Gastrocnemius medialis (tissue), 4 donors: ENCODE results near the gene DLX4. TPM values are rescaled to one million over a fixed set of nuclear protein-coding genes. Genes with fewer than 3 reads are reported as not detected.
A peak's percentile ranks its signal among the peaks of the same experiment; 100 is the strongest.

Source experiments
- ATAC-seq, 2 donors: fragments of 150-250 bp; one replicate each; pipeline ENCODE4 v1.9.1; 2016
- DNase-seq, 2 donors: peaks; one replicate each; pipeline ENCODE4 v3.0.0-alpha.2; 2019
- H3K27ac ChIP-seq, 4 donors: fragments of 200-600 bp; sonication (generic); 1 replicate in 1 of 4; 2 replicates in 3 of 4; pipeline ENCODE4 v1.5.1; 2016 to 2018; ENCODE audit warnings: mild to moderate bottlenecking in 2 of 4, moderate library complexity in 1 of 4
- H3K27me3 ChIP-seq, 3 donors: fragments of 200-600 bp; sonication (generic) in 2 of 3; 1 replicate in 1 of 3; 2 replicates in 2 of 3; pipeline versions ENCODE4 v1.5.1 to v1.6.0; 2016 to 2019; ENCODE audit warnings: mild to moderate bottlenecking in 1 of 3, moderate library complexity in 1 of 3
- H3K36me3 ChIP-seq, 2 donors: fragments of 200-600 bp; sonication (generic) in 1 of 2; one replicate each; pipeline ENCODE4 v1.5.1; 2017 to 2018
- H3K4me1 ChIP-seq, 2 donors: fragments of 200-600 bp; sonication (generic) in 1 of 2; one replicate each; pipeline ENCODE4 v1.5.1; 2016 to 2017; ENCODE audit warnings: mild to moderate bottlenecking in 2 of 2
- H3K4me3 ChIP-seq, 4 donors: fragments of 200-600 bp; sonication (generic) in 3 of 4; 1 replicate in 1 of 4; 2 replicates in 3 of 4; pipeline ENCODE4 v1.5.1; 2016 to 2019; ENCODE audit warnings: mild to moderate bottlenecking in 2 of 4
- H3K9me3 ChIP-seq, 3 donors: fragments of 200-600 bp; sonication (generic) in 2 of 3; 1 replicate in 1 of 3; 2 replicates in 2 of 3; pipeline ENCODE4 v1.5.1; 2016 to 2019
- POLR2A ChIP-seq, 2 donors: fragments of 450-650 bp; IDR thresholded peaks; one replicate each; pipeline ENCODE4 v1.6.1; 2017; ENCODE audit warnings: antibody characterized with exemption in 2 of 2, mild to moderate bottlenecking in 2 of 2, moderate library complexity in 2 of 2
- in situ Hi-C, 4 donors: fragments of 200-750 bp; cut with MboI; loops; one replicate each; pipeline versions ENCODE4 v1.15.0 to v1.8.0; 2017; ENCODE audit warnings: low sequenced_read_pairs in 4 of 4
- intact Hi-C: fragments of 100-400 bp; cut with DNase I; formaldehyde crosslinking; loops from one replicate; pipeline ENCODE4 v1.15.1; 2023; ENCODE audit warnings: low total_unique reads
- total RNA-seq, 4 donors: library from RNA; depleted of rRNA; stranded (reverse); fragments of >200 nt; gene quantifications; one replicate each; pipeline versions ENCODE4 v1.1.0 to v1.2.3, GENCODE V29; 2016
- TF ChIP-seq, protein P1 (sequence below), 5 experiments: fragments of 450-650 bp in 3 of 5; fragments of 200-600 bp in 2 of 5; sonication (generic) in 2 of 5; IDR thresholded peaks in 4 of 5; conservative IDR thresholded peaks in 1 of 5; 1 replicate in 4 of 5; 2 replicates in 1 of 5; pipeline ENCODE4 v1.5.1; 2016 to 2019; ENCODE audit warnings: antibody characterized with exemption in 5 of 5, mild to moderate bottlenecking in 3 of 5, moderate library complexity in 3 of 5

DLX4 gene
- total RNA-seq, 4 donors from 2014 or later: not detected

- DNase-seq (no peak), ATAC-seq (no peak)
- in situ Hi-C loops: no loop called here
- intact Hi-C loops: no loop called here
- Histone ChIP-seq H3K27ac (no peak overlapping the region), H3K4me1 (peaks cover 0 to 22% of the 10 kb centered on the region in 2 donors), H3K4me3 (no peak overlapping the region), H3K36me3 (no peaks in the 10 kb centered on the region), H3K27me3 (peaks cover 79 to 89% (median 89%) of the 10 kb centered on the region in 3 donors), H3K9me3 (no peaks in the 10 kb centered on the region)
- TF ChIP-seq, protein P1, sequence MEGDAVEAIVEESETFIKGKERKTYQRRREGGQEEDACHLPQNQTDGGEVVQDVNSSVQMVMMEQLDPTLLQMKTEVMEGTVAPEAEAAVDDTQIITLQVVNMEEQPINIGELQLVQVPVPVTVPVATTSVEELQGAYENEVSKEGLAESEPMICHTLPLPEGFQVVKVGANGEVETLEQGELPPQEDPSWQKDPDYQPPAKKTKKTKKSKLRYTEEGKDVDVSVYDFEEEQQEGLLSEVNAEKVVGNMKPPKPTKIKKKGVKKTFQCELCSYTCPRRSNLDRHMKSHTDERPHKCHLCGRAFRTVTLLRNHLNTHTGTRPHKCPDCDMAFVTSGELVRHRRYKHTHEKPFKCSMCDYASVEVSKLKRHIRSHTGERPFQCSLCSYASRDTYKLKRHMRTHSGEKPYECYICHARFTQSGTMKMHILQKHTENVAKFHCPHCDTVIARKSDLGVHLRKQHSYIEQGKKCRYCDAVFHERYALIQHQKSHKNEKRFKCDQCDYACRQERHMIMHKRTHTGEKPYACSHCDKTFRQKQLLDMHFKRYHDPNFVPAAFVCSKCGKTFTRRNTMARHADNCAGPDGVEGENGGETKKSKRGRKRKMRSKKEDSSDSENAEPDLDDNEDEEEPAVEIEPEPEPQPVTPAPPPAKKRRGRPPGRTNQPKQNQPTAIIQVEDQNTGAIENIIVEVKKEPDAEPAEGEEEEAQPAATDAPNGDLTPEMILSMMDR (IDR thresholded peaks at IDR 0.05 in 4 of 5, conservative IDR thresholded peaks at IDR 0.05 in 1 of 5): no peak
- no peak for TF ChIP-seq POLR2A (IDR thresholded peaks at IDR 0.05)
Measured at GRCh38 chr17:49971199-49971847, 2.3 kb downstream of the DLX4 start.

GRCh38 chr17:49971848-49972485, 3.0 kb downstream of the DLX4 start:
- in situ Hi-C loops (no loop called here), intact Hi-C loops (no loop called here)
- ATAC-seq (no peak), DNase-seq (no peak)
- Histone ChIP-seq H3K4me3 (peak overlapping the region in 2 of 4 donors; percentile 11 to 13), H3K9me3 (no peaks in the 10 kb centered on the region), H3K4me1 (peaks cover 0 to 22% of the 10 kb centered on the region in 2 donors), H3K27me3 (peaks cover 72 to 82% (median 82%) of the 10 kb centered on the region in 3 donors), H3K36me3 (no peaks in the 10 kb centered on the region), H3K27ac (no peak overlapping the region)
- TF ChIP-seq, protein P1 (IDR thresholded peaks at IDR 0.05 in 4 of 5, conservative IDR thresholded peaks at IDR 0.05 in 1 of 5): no peak
- no peak for TF ChIP-seq POLR2A (IDR thresholded peaks at IDR 0.05)

DNA sequence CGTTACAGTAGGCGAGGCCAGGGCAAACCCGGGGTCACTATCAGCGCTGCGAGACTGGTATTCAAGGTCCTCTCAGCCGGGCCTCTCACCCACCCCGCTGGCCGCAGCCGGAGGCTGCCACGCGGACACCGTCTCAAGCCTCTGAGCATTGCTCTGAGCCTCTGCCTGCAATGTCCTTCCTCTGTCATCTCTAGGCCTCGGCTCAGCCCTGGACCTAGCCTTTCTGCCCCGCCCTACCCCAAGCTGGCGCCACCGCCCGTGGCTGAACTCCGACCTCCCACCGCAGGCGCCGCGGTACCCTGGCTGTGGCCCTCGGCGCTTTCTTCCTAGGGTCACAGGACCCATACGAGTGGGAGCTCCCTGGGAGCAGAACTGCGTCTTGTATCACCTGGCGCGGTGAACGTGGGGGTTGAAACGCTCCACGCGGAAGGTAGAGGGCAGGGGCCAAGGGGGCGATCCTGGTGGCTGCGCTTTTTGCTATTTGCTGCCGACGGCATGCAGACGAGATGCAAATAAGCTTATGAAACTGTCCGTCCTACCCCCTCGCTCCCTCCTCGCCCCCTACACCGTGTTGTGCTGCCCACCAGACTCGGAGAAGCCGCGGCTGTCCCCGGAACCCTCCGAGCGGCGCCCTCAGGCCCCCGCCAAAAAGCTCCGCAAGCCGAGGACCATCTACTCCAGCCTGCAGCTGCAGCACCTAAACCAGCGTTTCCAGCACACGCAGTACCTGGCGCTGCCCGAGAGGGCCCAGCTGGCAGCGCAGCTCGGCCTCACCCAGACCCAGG, 3.7 kb downstream of the DLX4 start:
- in situ Hi-C loops: no loop called here
- peaks cover 0 to 22% of the 10 kb centered on the region in 2 donors for H3K4me1 ChIP-seq
- DNase-seq (no peak), ATAC-seq (no peak)
- peaks cover 65 to 78% (median 75%) of the 10 kb centered on the region in 3 donors for H3K27me3 ChIP-seq
- peak overlapping the region in 1 of 4 donors; percentile 13 for H3K4me3 ChIP-seq
- no peak overlapping the region for H3K27ac ChIP-seq
- TF ChIP-seq POLR2A (IDR thresholded peaks at IDR 0.05): no peak
- TF ChIP-seq, protein P1 (IDR thresholded peaks at IDR 0.05 in 4 of 5, conservative IDR thresholded peaks at IDR 0.05 in 1 of 5): no peak
- H3K36me3 ChIP-seq: no peaks in the 10 kb centered on the region
- intact Hi-C loops: no loop called here
- H3K9me3 ChIP-seq: no peaks in the 10 kb centered on the region

- no peaks in the 10 kb centered on the region for H3K9me3 ChIP-seq
- intact Hi-C loops (no loop called here), in situ Hi-C loops (no loop called here)
- no peaks in the 10 kb centered on the region for H3K36me3 ChIP-seq
- TF ChIP-seq POLR2A (IDR thresholded peaks at IDR 0.05): no peak
- TF ChIP-seq, protein P1 (IDR thresholded peaks at IDR 0.05 in 4 of 5, conservative IDR thresholded peaks at IDR 0.05 in 1 of 5): no peak
- H3K27ac ChIP-seq: no peak overlapping the region
- ATAC-seq (no peak), DNase-seq (no peak)
- H3K4me3 ChIP-seq: no peak overlapping the region
- H3K27me3 ChIP-seq: peaks cover 59 to 72% (median 69%) of the 10 kb centered on the region in 3 donors
- peaks cover 0 to 22% of the 10 kb centered on the region in 2 donors for H3K4me1 ChIP-seq
Measured at GRCh38 chr17:49973271-49973615, 4.3 kb downstream of the DLX4 start.
